DLD1 (cell line): ENCODE measurements around the gene ARL5C.
"Not testable (repeated sequence)": the region's sequence is repeated elsewhere in the genome, so short reads cannot be mapped to it uniquely, and the experiment has no call there.

ENCODE experiments used
- in situ Hi-C: cut with HindIII; loops from 2 replicates; pipeline ENCODE4 v1.10.0; 2017; ENCODE audit warnings: low sequenced_read_pairs

Gene ARL5C

DNA sequence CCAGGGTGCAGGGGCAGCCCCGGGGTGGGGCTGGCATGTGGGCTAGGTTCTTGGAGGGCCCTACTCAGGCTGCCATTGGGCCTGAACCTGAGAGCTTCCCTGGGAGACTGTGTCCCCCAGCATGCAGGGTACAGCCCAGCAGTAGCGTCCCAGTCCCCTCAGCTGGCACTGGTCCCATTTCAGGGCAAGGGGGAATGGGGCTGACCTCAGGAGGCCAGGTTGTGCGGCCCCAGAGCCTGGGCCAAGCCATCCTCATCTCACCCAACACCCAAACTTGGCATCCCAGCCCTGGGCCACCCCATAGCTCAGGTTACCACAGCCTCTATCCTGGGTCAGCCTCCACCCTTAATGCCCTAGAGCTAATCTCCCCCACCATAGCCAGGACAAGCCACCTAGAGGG is 20.8 kb downstream of the ARL5C start:
- in situ Hi-C loops = no loop called here

DNA sequence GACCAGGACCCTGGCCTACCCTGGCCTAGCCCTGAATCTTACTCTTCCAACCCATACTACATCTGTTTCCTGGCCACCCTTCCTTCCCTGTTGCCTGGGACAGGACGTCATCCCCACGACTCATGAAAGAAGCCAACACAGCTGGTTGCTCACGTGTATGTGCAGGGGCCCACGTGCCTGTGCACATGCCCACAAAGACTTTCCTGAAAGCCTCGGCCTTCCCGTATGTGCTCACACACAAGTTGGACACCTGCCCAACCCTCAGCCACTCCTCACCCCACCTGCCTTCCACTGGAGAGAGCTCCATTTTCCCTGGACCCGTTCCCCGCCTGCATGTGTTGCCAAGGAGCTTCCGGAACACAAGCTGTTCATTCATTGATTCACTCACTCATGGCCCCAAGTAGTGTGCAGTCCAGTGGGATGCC is 21.5 kb downstream of the ARL5C start:
- in situ Hi-C loops = no loop called here

DNA sequence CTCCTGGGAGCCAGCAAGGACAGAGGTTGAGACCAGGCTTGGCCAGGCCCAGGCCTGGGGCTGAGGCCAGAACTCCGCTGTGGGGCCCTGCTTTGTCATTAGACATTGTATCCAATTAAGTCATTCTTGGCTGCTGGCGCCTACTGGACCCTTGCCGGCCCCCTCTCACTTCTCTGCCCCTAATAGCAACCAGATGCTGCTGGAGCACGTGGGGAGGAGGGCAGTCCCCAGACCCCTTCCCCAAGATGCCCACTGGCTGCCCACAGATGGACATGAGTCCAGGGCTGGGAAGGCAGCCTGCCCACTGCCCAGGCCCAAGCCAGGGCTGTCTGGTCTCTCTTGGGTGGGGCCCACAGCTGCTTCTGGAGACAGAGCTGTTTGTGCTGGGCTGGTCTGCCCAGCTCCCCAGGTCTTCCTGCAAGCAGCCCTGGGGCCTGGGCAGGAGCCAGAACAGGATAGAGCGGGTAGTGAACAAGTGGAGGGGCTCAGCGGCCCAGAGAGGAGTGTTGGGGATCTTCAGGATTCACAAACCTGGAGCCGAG is 22.3 kb downstream of the ARL5C start:
- in situ Hi-C loops = no loop called here

DNA sequence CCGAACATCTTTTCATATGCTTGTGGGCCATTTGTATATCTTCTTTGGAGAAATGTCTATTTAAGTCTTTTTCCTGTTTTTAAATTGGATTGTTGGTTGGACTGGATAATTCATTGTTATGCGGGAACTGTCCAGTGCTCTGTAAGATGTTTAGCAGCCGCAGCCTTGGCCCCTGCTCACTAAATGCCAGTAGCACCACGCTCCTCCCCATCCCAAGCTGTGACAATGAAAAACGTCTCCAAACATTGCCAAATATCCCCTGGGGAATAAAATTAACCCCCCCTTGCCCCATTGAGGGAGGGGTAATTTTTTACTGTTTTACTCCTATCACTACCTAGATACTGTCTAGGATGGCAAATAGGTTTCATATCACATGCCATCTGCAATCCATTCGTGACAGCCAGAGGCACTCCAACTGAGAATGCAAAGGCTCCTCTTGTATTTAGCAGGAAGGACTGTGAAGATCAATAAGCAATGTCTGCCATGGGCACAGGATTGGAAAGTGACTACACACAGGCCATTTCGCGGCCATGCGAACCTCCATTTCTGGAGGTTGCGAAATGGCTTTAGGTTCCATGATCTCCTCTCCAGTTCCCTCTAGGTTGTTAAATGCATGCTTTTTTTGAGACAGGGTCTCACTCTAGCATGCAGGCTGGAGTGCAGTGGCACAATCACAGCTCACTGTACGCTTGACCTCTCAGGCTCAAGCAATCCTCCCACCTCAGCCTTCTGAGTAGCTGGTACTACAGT is 23.9 kb downstream of the ARL5C start:
- in situ Hi-C loops = no loop called here

DNA sequence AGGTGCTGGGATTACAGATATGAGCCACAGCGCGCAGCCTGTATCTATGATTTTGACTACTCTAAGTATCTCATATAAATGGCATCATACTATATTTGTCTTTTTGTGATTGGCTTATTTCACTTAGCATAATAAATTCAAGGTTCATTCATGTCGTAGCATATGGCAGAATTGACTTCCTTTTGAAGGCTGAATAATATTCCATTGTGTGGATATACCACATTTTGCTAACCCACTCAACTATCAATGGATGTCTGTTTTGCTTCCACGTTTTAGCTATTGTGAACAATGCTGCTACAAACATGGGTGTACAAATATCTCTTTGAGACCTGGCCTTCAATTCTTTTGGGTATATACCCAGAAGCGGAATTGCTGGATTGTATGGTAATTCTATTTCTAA is 24.7 kb downstream of the ARL5C start:
- in situ Hi-C loops = no loop called here

DNA sequence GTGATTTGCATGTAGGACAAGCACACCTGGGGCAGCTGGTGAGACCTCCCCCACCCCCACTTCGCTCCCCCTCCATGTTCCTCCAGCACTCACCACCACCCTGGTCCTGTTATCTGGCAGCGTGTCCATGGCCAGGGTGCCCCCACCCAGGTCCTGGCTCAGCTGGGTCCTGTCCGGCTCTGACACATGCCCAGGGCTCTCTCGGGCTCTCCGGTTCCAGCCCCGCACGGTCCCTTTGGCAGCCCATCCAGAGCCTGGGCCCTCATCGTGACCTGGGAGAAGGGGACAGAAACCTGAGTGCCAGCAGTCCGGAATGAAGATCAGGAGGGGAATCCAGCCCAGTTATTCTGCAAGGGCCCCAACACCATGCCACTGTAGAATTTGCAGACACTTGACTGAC is 26.4 kb downstream of the ARL5C start:
- in situ Hi-C loops = no loop called here

DNA sequence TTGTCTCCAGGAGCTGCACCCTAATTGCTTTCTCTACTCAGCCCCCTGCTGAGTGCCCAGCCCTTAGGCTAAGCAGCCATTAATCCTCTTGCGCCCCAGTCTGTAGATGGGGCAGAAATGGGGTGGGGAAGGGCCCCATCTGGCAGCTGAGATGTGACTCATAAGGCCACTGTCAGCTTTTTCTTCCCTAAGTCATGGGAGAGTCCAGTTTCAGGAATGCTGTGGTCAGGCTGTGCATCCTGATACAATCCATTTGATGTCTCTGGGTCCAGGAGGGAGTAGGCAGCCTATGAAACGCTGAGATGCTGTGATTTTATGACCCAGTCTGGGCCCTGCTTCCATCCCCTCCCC is 26.8 kb downstream of the ARL5C start:
- in situ Hi-C loops = no loop called here

DNA sequence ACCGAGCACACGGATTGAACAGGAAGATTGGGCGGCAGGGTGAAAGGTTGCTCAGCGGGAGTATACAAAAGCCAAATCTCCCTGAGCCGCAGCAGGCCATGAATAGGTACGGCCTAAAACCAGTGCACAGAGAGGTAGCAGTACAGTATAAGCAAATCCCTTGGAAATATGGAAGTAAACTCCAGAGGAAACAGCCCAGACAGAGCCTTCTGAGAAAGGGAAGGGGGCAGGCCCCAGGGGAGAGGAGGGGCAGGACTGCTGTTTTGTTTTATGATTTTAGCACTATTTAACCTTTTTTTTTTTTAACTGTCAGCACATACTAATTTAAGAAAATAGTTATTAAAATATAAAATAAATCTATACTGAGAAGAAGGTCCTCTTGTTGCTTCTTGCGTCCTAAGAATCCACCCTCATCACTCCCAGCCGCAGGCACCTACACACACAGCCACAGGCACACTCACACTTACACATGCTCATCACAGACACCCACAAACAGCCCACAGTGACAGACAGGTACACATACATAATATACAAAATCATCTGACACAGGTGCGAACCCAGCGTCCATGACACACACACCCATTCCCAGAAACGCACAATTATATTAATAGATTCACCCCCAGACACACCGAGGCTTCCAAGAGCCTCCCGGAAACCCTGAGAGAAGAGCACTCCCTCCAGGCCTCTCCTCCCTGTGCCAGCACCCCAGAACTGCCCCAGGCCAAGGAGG is 27.4 kb downstream of the ARL5C start:
- in situ Hi-C loops = no loop called here

DNA sequence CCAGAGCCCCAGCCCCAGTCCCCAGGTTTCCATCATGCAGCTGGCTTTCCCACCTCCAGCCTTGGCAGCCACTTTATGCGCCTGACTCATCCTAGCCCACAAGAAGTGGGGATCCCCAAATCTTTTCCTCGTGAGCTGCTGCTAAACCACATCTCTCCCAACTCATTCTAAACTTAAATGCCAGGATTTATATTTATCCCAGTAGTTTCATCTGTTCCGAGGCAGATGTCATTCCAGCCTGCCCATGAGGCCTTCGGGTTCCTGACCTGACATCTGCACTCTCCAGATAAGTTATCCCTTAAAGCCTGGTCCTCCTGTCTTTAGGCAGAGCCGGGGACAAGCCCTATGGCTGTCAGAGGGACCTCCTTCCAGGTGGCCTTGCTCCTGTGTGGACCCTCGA is 31.1 kb downstream of the ARL5C start:
- in situ Hi-C loops = no loop called here

DNA sequence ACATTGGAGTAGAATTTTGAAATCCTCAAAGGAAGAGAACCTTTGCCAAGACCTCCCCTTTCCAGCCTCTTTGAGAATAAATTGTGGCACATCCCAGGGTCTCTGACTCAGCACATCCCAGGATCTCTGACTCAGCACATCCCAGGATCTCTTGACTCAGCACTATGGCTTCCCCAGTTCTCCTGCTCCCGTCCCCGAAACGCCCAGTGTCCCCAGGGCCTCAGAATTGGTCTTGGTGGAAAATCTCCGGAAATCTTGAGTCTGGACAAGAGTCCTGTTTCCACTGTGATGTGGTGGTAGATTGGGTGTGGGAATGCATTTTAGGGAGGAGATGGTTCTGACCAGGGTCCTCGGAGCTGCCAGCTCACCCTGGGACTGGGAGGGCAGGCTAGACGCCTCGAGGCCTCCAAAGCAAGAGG is 33.8 kb downstream of the ARL5C start:
- in situ Hi-C loops = no loop called here

DNA sequence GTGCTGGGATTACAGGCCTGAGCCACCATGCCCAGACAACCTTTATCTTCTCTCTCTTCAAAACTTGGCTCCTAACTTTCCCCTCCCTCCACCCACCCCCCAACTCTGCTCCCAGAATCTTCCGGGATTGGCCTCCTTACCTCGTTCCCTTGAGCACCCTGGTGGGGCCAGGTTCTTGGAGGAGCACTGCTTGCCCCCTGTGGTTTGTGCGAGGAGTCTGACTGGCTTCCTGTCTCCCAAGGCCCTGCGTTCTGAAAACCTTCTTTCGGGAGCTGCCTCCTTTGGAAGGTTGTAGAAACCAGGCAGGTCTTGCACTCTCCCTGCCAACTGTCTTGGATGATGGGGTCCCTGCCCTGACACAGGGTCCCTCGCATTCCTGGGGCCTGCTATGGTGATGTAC is 34.3 kb downstream of the ARL5C start:
- in situ Hi-C loops = no loop called here

DNA sequence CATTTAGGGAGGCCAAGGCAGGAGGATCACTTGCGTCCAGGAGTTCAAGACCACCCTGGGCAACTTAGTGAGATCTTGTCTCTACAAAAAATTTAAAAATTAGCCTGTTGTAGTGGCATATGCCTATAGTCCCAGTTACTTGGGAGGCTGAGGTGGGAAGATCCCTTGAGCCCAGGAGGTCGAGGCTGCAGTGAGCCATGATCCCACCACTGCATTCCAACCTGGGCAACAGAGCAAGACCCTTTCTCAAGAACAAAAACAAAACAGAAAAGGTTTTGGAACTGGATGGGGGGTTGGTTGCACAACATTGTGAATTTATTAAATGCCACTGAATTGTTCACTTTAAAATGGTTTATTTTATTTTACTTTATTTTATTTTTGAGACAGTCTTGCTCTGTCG is 35.8 kb downstream of the ARL5C start:
- in situ Hi-C loops = no loop called here

DNA sequence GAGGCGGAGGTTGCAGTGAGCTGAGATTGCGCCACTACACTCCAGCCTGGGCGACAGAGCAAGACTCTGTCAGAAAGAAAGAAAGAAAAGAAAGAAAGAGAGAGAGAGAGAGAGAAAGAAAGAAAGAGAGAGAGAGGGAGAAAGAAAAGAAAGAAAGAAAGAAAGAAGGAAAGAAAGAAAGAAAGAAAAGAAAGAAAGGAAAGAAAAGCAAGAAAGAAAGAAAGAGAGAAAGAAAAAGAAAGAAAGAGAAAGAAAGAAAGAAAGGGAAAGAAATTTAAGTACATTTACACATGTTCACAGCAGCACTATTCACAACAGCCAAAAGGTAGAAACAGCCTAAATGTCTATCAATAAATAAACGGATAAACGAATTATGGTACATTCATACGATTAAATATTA is 36.4 kb downstream of the ARL5C start:
- in situ Hi-C loops = not testable (repeated sequence)

DNA sequence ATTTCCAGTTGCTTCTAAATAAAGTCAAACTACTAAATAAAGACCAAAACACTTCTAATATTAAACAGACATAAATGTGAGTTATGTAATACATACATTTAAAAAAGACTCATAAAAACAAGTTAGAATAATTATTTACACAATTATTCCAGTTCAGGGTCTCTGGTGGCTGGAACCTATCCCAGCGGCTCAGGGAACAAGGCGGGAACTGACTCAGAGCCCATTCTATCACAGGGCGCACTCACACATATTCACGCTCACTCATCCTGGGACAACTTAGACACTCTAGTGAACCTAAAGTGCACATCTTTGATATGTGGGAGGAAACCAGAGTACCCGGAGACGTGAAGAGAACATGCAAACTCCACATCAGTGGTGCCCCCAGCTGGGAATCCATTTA is 39.5 kb downstream of the ARL5C start:
- in situ Hi-C loops = no loop called here

DNA sequence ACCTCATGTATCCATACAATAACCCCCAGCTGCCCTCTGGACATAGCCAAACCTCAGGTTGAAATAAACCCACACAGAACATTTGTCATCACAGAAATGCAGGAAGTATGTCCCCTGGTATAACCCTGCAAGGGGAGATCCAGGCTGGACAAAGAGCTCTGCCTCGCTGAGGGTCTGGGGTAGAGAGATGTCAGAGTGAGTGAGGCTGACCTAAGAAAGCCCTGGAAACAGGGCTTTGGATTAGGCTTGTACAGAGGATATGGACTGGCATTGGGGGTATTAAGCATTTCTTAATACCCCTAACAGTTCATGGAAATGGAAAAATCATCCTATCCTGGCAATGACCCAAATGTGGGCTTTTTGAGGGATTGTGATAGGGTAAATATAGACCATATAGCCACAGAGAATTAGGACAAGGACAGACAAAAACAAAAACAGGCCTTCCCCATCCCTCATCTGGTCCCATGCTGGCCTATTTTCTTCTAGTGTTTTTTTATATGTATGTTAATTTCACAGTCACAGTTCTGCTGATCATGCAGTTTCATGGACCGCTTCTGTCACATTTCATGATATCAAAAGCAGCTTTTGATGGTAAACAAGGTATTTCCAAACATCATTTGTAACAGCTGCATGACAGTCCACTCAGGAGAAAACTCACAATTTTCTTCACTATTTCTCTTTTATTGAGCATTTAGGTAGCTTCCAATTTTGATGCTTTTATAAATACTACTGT is 40.7 kb downstream of the ARL5C start:
- in situ Hi-C loops = no loop called here

DNA sequence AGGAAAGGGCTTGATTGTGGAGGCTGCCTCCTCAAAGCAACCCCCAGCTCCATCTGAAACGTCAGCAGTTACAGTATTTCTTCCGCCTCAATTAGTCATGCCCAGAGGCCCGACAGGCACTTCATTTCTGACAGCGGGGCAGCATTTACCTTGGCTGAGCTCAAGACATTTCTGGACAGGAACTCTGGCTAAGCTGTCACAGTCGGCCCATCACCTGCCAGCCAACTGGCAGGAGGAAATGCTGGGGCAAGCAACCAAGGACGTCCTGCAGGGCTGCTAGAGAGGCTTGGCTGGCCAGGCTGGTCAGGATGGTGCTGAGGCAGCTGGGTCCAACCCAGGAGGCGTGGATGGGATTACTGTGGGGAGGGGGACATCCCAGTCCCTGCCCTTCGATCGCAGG is 42.3 kb downstream of the ARL5C start:
- in situ Hi-C loops = no loop called here

DNA sequence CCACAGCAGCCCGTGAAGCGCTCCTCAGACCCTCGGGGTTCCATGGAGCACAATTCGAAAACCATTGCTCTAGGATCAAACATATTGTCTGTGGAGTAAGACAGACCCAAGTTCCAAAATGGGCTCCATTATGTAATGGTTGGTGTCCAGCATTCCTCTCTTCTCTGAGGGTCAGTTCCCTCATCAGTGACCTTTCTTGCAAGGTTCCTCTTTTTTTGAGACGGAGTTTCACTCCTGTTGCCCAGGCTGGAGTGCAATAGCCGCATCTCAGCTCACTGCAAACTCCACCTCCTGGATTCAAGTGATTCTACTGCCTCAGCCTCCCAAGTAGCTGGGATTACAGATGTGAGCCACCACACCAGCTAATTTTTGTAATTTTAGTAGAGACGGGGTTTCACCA is 43.0 kb downstream of the ARL5C start:
- in situ Hi-C loops = no loop called here

DNA sequence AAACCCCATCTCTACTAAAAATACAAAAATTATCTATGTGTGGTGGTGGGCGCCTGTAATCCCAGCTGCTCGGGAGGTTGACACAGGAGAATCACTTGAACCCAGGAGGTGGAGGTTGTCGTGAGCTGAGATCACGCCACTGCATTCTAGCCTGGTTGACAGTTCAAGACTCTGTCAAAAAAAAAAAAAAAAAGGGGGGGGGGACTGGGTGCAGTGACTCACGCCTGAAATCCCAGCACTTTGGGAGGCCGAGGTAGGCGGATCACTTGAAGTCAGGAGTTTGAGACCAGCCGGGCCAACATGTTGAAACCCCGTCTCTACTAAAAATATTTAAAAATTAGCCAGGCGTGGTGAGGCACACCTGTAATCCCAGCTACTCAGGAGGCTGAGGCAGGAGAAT is 44.0 kb downstream of the ARL5C start:
- in situ Hi-C loops = not testable (repeated sequence)

DNA sequence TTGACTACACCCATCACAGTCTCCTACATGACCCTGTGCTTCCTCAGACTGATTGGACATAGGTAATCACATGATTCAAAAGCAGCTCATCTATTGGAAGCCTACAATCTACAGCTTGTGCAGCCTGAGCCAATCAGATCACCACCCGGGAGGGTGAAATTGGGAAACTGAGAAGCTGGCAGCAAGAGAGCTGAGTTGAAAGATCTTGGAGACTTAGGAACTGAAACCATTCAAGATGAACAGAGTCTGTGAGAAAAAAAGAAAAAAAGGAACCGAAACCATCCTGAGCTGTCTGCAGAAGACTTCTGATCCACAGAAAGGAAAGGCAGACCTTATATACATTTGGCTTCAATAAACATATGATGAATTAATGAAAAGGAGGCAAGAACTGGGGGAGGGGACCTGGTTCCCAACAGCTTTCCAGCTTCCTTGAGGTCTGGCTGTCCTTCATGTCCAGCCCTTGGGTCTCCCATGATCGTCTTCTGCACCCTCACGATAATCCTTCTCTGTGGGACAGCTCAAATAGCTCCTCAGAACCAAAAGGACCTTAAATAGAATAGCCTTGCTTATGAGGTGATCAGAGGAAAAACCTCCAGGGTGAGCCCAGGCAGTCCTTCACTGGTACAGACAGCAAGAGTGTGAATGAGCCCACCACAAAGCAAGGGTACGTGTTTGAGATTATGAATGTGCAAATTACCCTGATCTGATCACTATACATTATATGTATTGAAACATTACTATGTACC is 47.1 kb downstream of the ARL5C start:
- in situ Hi-C loops = no loop called here

DNA sequence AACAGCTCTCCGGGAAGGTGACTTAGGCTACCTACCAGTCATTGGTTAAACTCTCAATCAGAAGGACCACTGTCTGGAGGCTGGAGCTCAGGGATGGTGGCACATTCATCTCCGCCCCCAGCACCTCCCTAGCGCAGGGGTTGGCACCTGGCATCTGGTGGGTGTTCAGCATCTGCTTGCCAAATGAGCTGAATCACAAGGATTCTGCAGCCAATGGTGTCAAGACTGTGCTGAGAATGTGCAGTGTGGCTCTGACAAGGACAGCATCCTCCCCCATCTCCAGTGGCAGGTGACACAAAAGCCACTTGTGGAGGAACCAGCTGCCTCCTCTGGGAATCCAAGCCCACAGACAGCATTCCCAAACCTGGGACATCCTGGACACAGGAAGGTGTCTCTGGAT is 49.7 kb downstream of the ARL5C start:
- in situ Hi-C loops = no loop called here

DNA sequence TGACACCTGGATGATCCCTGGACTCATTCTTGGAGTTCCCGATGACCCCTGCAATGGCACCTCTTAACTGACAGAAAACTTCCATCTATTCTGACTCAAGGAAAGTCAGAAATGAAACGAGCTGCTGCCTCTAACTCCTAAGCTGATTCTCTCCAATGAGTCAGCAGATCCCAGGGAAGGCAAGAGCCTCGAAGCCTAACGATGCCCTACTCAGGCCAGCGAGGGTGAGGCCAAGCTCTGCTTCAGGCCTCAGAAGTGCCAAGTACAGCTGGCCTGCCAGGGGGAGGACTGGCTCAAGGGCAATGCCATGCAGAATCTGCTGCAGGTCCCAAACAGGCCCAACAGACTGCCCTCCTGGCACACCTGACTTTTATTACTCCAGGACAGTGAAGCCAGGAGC is 50.8 kb downstream of the ARL5C start:
- in situ Hi-C loops = no loop called here
